GM23338 (cell line): ENCODE results near the gene ZNF518A.

Experiments used
- CREB1 ChIP-seq: fragments of 250-450 bp; sonication (Bioruptor Pico); IDR thresholded peaks from 2 replicates; pipeline ENCODE4 v1.5.0; 2020; ENCODE audit warnings: low read depth, mild to moderate bottlenecking, moderate library complexity
- EZH2 ChIP-seq: fragments of 200-600 bp; sonication (generic); IDR thresholded peaks from one replicate; pipeline ENCODE4 v1.8.0; 2017; ENCODE audit warnings: antibody characterized with exemption, mild to moderate bottlenecking, low read depth; ENCODE audit not compliant: unreplicated experiment
- EZH2phosphoT487 ChIP-seq: fragments of 200-600 bp; sonication (generic); IDR thresholded peaks from one replicate; pipeline ENCODE4 v1.8.1; 2018; ENCODE audit warnings: antibody characterized with exemption; ENCODE audit not compliant: unreplicated experiment
- JUNB ChIP-seq: IDR thresholded peaks from one replicate; pipeline ENCODE4 v1.6.1; 2016; ENCODE audit warnings: antibody characterized with exemption; ENCODE audit not compliant: unreplicated experiment
- NANOG ChIP-seq: IDR thresholded peaks from 2 replicates; pipeline ENCODE4 v1.6.1; 2016; ENCODE audit warnings: antibody characterized with exemption, borderline replicate concordance
- POLR2AphosphoS5 ChIP-seq: IDR thresholded peaks from 2 replicates; pipeline ENCODE4 v1.6.1; 2016; ENCODE audit warnings: antibody characterized with exemption, low read depth
- STAT1 ChIP-seq: IDR thresholded peaks from one replicate; pipeline ENCODE4 v1.6.1; 2016; ENCODE audit warnings: antibody characterized with exemption; ENCODE audit not compliant: unreplicated experiment
- ZNF114 ChIP-seq: fragments of 250-450 bp; sonication (Bioruptor Pico); IDR thresholded peaks from 2 replicates; pipeline ENCODE4 v1.5.0; 2020; ENCODE audit warnings: mild to moderate bottlenecking, moderate library complexity
- ZNF331 ChIP-seq: fragments of 250-450 bp; sonication (Bioruptor Pico); IDR thresholded peaks from 2 replicates; pipeline ENCODE4 v1.5.0; 2020; ENCODE audit warnings: low read depth, mild to moderate bottlenecking, moderate library complexity
- TF ChIP-seq, protein P1 (sequence below), 2 experiments: fragments of 200-600 bp in 1 of 2; sonication (generic) in 1 of 2; conservative IDR thresholded peaks; 2 replicates each; pipeline versions ENCODE4 v1.5.1 to v1.6.1; 2016 to 2017; ENCODE audit warnings: antibody characterized with exemption in 2 of 2, low read depth in 2 of 2, mild to moderate bottlenecking in 2 of 2, moderate library complexity in 1 of 2
- TF ChIP-seq, protein P2 (sequence below): IDR thresholded peaks from one replicate; pipeline ENCODE4 v1.6.1; 2018; ENCODE audit warnings: antibody characterized with exemption; ENCODE audit not compliant: unreplicated experiment
- TF ChIP-seq, protein P3 (sequence below): IDR thresholded peaks from 2 replicates; pipeline ENCODE4 v1.6.1; 2016; ENCODE audit warnings: antibody characterized with exemption
- TF ChIP-seq, protein P4 (sequence below): fragments of 250-450 bp; sonication (Bioruptor Pico); IDR thresholded peaks from 2 replicates; pipeline ENCODE4 v1.5.0; 2020; ENCODE audit warnings: mild to moderate bottlenecking, moderate library complexity

- TF ChIP-seq, protein P1, sequence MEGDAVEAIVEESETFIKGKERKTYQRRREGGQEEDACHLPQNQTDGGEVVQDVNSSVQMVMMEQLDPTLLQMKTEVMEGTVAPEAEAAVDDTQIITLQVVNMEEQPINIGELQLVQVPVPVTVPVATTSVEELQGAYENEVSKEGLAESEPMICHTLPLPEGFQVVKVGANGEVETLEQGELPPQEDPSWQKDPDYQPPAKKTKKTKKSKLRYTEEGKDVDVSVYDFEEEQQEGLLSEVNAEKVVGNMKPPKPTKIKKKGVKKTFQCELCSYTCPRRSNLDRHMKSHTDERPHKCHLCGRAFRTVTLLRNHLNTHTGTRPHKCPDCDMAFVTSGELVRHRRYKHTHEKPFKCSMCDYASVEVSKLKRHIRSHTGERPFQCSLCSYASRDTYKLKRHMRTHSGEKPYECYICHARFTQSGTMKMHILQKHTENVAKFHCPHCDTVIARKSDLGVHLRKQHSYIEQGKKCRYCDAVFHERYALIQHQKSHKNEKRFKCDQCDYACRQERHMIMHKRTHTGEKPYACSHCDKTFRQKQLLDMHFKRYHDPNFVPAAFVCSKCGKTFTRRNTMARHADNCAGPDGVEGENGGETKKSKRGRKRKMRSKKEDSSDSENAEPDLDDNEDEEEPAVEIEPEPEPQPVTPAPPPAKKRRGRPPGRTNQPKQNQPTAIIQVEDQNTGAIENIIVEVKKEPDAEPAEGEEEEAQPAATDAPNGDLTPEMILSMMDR (conservative IDR thresholded peaks at IDR 0.05; ENCODE audit: low read depth in 2 of 2): no peak
- TF ChIP-seq, protein P2, sequence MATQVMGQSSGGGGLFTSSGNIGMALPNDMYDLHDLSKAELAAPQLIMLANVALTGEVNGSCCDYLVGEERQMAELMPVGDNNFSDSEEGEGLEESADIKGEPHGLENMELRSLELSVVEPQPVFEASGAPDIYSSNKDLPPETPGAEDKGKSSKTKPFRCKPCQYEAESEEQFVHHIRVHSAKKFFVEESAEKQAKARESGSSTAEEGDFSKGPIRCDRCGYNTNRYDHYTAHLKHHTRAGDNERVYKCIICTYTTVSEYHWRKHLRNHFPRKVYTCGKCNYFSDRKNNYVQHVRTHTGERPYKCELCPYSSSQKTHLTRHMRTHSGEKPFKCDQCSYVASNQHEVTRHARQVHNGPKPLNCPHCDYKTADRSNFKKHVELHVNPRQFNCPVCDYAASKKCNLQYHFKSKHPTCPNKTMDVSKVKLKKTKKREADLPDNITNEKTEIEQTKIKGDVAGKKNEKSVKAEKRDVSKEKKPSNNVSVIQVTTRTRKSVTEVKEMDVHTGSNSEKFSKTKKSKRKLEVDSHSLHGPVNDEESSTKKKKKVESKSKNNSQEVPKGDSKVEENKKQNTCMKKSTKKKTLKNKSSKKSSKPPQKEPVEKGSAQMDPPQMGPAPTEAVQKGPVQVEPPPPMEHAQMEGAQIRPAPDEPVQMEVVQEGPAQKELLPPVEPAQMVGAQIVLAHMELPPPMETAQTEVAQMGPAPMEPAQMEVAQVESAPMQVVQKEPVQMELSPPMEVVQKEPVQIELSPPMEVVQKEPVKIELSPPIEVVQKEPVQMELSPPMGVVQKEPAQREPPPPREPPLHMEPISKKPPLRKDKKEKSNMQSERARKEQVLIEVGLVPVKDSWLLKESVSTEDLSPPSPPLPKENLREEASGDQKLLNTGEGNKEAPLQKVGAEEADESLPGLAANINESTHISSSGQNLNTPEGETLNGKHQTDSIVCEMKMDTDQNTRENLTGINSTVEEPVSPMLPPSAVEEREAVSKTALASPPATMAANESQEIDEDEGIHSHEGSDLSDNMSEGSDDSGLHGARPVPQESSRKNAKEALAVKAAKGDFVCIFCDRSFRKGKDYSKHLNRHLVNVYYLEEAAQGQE: no peak
- TF ChIP-seq EZH2 (no peak), JUNB (no peak), EZH2phosphoT487 (no peak), STAT1 (no peak), ZNF114 (no peak), ZNF331 (CRISPR knock-in tag) (no peak), CREB1 (CRISPR knock-in tag) (no peak), NANOG (no peak), POLR2AphosphoS5 (peak; percentile 59)
- TF ChIP-seq, protein P3, sequence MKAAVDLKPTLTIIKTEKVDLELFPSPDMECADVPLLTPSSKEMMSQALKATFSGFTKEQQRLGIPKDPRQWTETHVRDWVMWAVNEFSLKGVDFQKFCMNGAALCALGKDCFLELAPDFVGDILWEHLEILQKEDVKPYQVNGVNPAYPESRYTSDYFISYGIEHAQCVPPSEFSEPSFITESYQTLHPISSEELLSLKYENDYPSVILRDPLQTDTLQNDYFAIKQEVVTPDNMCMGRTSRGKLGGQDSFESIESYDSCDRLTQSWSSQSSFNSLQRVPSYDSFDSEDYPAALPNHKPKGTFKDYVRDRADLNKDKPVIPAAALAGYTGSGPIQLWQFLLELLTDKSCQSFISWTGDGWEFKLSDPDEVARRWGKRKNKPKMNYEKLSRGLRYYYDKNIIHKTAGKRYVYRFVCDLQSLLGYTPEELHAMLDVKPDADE: no peak
- TF ChIP-seq, protein P4, sequence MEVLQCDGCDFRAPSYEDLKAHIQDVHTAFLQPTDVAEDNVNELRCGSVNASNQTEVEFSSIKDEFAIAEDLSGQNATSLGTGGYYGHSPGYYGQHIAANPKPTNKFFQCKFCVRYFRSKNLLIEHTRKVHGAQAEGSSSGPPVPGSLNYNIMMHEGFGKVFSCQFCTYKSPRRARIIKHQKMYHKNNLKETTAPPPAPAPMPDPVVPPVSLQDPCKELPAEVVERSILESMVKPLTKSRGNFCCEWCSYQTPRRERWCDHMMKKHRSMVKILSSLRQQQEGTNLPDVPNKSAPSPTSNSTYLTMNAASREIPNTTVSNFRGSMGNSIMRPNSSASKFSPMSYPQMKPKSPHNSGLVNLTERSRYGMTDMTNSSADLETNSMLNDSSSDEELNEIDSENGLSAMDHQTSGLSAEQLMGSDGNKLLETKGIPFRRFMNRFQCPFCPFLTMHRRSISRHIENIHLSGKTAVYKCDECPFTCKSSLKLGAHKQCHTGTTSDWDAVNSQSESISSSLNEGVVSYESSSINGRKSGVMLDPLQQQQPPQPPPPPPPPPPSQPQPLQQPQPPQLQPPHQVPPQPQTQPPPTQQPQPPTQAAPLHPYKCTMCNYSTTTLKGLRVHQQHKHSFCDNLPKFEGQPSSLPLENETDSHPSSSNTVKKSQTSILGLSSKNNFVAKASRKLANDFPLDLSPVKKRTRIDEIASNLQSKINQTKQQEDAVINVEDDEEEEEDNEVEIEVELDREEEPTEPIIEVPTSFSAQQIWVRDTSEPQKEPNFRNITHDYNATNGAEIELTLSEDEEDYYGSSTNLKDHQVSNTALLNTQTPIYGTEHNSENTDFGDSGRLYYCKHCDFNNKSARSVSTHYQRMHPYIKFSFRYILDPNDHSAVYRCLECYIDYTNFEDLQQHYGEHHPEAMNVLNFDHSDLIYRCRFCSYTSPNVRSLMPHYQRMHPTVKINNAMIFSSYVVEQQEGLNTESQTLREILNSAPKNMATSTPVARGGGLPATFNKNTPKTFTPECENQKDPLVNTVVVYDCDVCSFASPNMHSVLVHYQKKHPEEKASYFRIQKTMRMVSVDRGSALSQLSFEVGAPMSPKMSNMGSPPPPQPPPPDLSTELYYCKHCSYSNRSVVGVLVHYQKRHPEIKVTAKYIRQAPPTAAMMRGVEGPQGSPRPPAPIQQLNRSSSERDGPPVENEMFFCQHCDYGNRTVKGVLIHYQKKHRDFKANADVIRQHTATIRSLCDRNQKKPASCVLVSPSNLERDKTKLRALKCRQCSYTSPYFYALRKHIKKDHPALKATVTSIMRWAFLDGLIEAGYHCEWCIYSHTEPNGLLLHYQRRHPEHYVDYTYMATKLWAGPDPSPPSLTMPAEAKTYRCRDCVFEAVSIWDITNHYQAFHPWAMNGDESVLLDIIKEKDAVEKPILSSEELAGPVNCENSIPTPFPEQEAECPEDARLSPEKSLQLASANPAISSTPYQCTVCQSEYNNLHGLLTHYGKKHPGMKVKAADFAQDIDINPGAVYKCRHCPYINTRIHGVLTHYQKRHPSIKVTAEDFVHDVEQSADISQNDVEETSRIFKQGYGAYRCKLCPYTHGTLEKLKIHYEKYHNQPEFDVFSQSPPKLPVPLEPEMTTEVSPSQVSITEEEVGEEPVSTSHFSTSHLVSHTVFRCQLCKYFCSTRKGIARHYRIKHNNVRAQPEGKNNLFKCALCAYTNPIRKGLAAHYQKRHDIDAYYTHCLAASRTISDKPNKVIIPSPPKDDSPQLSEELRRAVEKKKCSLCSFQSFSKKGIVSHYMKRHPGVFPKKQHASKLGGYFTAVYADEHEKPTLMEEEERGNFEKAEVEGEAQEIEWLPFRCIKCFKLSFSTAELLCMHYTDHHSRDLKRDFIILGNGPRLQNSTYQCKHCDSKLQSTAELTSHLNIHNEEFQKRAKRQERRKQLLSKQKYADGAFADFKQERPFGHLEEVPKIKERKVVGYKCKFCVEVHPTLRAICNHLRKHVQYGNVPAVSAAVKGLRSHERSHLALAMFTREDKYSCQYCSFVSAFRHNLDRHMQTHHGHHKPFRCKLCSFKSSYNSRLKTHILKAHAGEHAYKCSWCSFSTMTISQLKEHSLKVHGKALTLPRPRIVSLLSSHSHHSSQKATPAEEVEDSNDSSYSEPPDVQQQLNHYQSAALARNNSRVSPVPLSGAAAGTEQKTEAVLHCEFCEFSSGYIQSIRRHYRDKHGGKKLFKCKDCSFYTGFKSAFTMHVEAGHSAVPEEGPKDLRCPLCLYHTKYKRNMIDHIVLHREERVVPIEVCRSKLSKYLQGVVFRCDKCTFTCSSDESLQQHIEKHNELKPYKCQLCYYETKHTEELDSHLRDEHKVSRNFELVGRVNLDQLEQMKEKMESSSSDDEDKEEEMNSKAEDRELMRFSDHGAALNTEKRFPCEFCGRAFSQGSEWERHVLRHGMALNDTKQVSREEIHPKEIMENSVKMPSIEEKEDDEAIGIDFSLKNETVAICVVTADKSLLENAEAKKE (CRISPR knock-in tag): no peak
These were observed 5.6 kb upstream of the ZNF518A start for GRCh38 chr10:96124230-96125141.
